Raji (cell line): Measurements from ENCODE around the gene CFAP298.
A peak's percentile ranks its signal among the peaks of the same experiment; 100 is the strongest.

Source experiments
- POLR2A ChIP-seq: IDR thresholded peaks from 2 replicates; pipeline ENCODE4 v1.6.1; 2011; ENCODE audit warnings: low read depth, low read length, control low read depth; ENCODE audit not compliant: insufficient read depth

CFAP298 gene

GRCh38 chr21:32612075-32612998, at the start of gene CFAP298:
Gene CFAP298, minus strand, starts transcription at chr21:32612377. Its CDS starts 134 bp downstream, at chr21:32612243.
- peak; percentile 66 for TF ChIP-seq POLR2A

- no peak for TF ChIP-seq POLR2A
Measured at GRCh38 chr21:32658524-32658923, 46.3 kb upstream of the CFAP298 start.

- TF ChIP-seq POLR2A, result no peak
Measured at GRCh38 chr21:32653326-32653901, 41.2 kb upstream of the CFAP298 start.

GRCh38 chr21:32648165-32648564, 36.0 kb upstream of the CFAP298 start:
- TF ChIP-seq POLR2A, result no peak

GRCh38 chr21:32645261-32646182, 33.3 kb upstream of the CFAP298 start:
- no peak for TF ChIP-seq POLR2A

GRCh38 chr21:32641710-32642698, 29.8 kb upstream of the CFAP298 start:
- TF ChIP-seq POLR2A, result no peak

GRCh38 chr21:32626621-32627196, 14.5 kb upstream of the CFAP298 start:
- no peak for TF ChIP-seq POLR2A

- no peak for TF ChIP-seq POLR2A
Measured at GRCh38 chr21:32613436-32614043, 1.4 kb upstream of the CFAP298 start.

- no peak for TF ChIP-seq POLR2A
Measured at GRCh38 chr21:32612999-32613337, 791 bp upstream of the CFAP298 start.

- TF ChIP-seq POLR2A, result 0 out of 2 replicates have a peak, but pooled peaks have one; percentile 33
Measured at GRCh38 chr21:32611471-32611997, 643 bp downstream of the CFAP298 start.

GRCh38 chr21:32608851-32609250, 3.3 kb downstream of the CFAP298 start:
- TF ChIP-seq POLR2A, result no peak

GRCh38 chr21:32605469-32605868, 6.7 kb downstream of the CFAP298 start:
- TF ChIP-seq POLR2A, result no peak

- TF ChIP-seq POLR2A, result no peak
Measured at GRCh38 chr21:32604464-32604863, 7.7 kb downstream of the CFAP298 start.
